ENCODE results near the gene TRMT11. TPM values are rescaled to one million over a fixed set of nuclear protein-coding genes. Genes with fewer than 3 reads are reported as not detected.

The TRMT11 gene
- total RNA-seq, 1 experiment from 2014 or later: 17.9 TPM

DNA sequence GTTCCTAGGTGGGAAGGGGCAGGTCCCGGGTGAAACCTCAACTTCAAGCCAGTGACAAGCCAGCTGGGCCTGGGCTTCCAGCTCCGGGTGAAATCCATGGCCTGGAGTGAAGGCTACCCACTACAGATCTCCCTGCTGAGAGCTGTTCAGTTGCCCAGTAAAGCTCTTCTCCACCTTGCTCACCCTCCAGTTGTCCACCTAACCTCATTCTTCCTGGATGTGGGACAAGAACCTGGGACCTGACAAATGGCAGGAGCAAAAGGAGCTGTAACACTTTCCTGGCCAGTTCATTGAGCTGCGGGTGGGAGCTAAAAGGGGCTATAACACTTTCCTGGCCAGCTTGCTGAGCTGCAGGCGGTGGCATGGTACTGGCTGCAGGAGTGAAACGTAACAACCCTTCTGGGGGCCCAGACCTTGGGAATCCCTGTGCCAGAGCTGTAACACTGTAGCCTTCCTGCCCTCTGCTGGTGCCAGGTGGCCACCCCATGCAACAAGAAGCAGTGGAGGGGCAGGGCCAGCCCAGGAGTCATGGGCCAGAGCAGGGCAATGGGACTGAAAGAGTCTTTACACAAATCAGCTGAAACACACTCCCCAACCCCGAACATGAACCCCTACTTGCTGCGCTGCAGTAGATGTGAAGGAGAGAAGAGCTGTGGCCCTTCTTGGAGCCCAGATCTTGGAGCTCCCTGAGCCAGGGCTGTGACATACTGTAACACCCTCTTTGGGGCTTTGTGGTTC lies 33.4 kb upstream of the TRMT11 start:
- Histone ChIP-seq H4K20me1 (ENCODE audit: low read length) (no peaks in the 10 kb centered on the region), H3K4me1 (ENCODE audit: insufficient read depth, low read length) (peaks cover 14% of the 10 kb centered on the region; the same call in 1 of the 2 replicates), H2AFZ (ENCODE audit: low read length) (0 out of 2 replicates have a peak overlapping the region, but pooled peaks have one; percentile 13), H3F3A (ENCODE audit: low read length, unreplicated experiment) (no peaks in the 10 kb centered on the region), H3K4me3 (ENCODE audit: low read length) (no peak overlapping the region), H3K9me3 (ENCODE audit: low read length) (no peaks in the 10 kb centered on the region), H3K27me3 (ENCODE audit: low read length) (no peaks in the 10 kb centered on the region), H3K9me2 (replicated peaks; ENCODE audit: low read length) (no peaks in the 10 kb centered on the region), H3K79me2 (ENCODE audit: low read length) (peaks cover 9% of the 10 kb centered on the region), H3K27ac (ENCODE audit: low read length) (no peak overlapping the region), H3K9ac (ENCODE audit: low read length) (no peak overlapping the region), H3K4me2 (ENCODE audit: low read length) (no peak overlapping the region), H3K36me3 (ENCODE audit: low read depth, low read length) (no peaks in the 10 kb centered on the region)
- ATAC-seq: peak; percentile 6; the same call in 1 of the 2 replicates
- TF ChIP-seq EZH2 (IDR thresholded peaks at IDR 0.05; ENCODE audit: low read length, unreplicated experiment): no peak
- TF ChIP-seq EZH2phosphoT487 (IDR thresholded peaks at IDR 0.05; ENCODE audit: borderline replicate concordance, low read length): no peak
- TF ChIP-seq, protein P1, sequence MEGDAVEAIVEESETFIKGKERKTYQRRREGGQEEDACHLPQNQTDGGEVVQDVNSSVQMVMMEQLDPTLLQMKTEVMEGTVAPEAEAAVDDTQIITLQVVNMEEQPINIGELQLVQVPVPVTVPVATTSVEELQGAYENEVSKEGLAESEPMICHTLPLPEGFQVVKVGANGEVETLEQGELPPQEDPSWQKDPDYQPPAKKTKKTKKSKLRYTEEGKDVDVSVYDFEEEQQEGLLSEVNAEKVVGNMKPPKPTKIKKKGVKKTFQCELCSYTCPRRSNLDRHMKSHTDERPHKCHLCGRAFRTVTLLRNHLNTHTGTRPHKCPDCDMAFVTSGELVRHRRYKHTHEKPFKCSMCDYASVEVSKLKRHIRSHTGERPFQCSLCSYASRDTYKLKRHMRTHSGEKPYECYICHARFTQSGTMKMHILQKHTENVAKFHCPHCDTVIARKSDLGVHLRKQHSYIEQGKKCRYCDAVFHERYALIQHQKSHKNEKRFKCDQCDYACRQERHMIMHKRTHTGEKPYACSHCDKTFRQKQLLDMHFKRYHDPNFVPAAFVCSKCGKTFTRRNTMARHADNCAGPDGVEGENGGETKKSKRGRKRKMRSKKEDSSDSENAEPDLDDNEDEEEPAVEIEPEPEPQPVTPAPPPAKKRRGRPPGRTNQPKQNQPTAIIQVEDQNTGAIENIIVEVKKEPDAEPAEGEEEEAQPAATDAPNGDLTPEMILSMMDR (conservative IDR thresholded peaks at IDR 0.05; ENCODE audit: low read depth, low read length): peak; percentile 39
- no TSS peak for BruUV-seq (replicated peaks)
- CTCF ChIA-PET: interaction anchor here (1.7 kb wide), 1 partner anchor 161 kb away, joined by 4 read pairs; no protein-coding TSS in a partner anchor
- intact Hi-C loops (cut with micrococcal nuclease): loop anchor here (1.0 to 5.0 kb wide), 2 partner anchors 36 to 169 kb away; no protein-coding TSS in a partner anchor
- POLR2A ChIA-PET (ENCODE audit: unreplicated experiment): interaction anchor here (0.6 kb wide), 1 partner anchor 101 kb away, joined by 3 read pairs; no protein-coding TSS in a partner anchor
- DNase-seq: peak; percentile 23

DNA sequence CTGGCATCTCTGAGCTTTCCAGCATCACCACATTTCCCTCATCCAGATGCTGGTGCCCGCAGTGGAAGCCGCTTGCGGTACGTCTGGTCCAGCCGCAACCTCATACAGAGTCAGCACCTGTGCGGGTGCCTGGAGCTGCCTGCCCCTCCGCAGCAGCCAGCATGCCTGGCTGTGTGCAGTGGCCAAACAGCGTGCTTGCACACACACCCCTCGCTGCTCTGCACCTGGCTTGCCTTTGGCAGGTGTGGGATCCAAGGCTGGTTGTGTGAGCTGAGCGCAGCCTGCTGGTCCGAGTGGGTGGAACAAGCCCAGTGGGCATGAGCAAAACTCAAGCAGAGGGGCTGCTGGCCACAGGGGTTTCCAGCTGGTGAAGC lies 32.9 kb upstream of the TRMT11 start:
- no peaks in the 10 kb centered on the region for H3F3A ChIP-seq (ENCODE audit: low read length, unreplicated experiment)
- H4K20me1 ChIP-seq (ENCODE audit: low read length): no peaks in the 10 kb centered on the region
- no peaks in the 10 kb centered on the region for H3K27me3 ChIP-seq (ENCODE audit: low read length)
- ATAC-seq: peak; percentile 36
- POLR2A ChIA-PET (ENCODE audit: unreplicated experiment): interaction anchor here (0.6 kb wide), 1 partner anchor 102 kb away, joined by 3 read pairs; no protein-coding TSS in a partner anchor
- peaks cover 15% of the 10 kb centered on the region for H3K79me2 ChIP-seq (ENCODE audit: low read length)
- peak; percentile 61 for DNase-seq
- CTCF ChIA-PET: interaction anchor here (1.1 kb wide), 2 partner anchors 53 to 82 kb away, joined by 3 to 4 read pairs; no protein-coding TSS in a partner anchor
- no peaks in the 10 kb centered on the region for H3K9me3 ChIP-seq (ENCODE audit: low read length)
- H3K9me2 ChIP-seq (replicated peaks; ENCODE audit: low read length): no peaks in the 10 kb centered on the region
- no peak overlapping the region for H3K4me2 ChIP-seq (ENCODE audit: low read length)
- no peak overlapping the region for H3K9ac ChIP-seq (ENCODE audit: low read length)
- BruUV-seq (replicated peaks): no TSS peak
- H3K4me3 ChIP-seq (ENCODE audit: low read length): no peak overlapping the region
- H3K4me1 ChIP-seq (ENCODE audit: insufficient read depth, low read length): peaks cover 19% of the 10 kb centered on the region; the same call in 1 of the 2 replicates
- no peak overlapping the region for H3K27ac ChIP-seq (ENCODE audit: low read length)
- intact Hi-C loops (cut with micrococcal nuclease): loop anchor here (1.0 to 5.0 kb wide), 2 partner anchors 36 to 169 kb away; no protein-coding TSS in a partner anchor
- TF ChIP-seq, protein P1 (conservative IDR thresholded peaks at IDR 0.05; ENCODE audit: low read depth, low read length): peak; percentile 62
- TF ChIP-seq EZH2 (IDR thresholded peaks at IDR 0.05; ENCODE audit: low read length, unreplicated experiment): no peak
- H3K36me3 ChIP-seq (ENCODE audit: low read depth, low read length): no peaks in the 10 kb centered on the region
- 0 out of 2 replicates have a peak overlapping the region, but pooled peaks have one; percentile 13 for H2AFZ ChIP-seq (ENCODE audit: low read length)
